Transverse colon (tissue), 4 donors: ENCODE results near the gene PC. TPM values are rescaled to one million over a fixed set of nuclear protein-coding genes. Genes with fewer than 3 reads are reported as not detected.

Experiments
- DNase-seq: peaks from one replicate; pipeline ENCODE4 v3.0.0-alpha.2; 2019
- H3K27ac ChIP-seq, 4 donors: fragments of 200-600 bp; sonication (generic); 2 replicates each; pipeline ENCODE4 v1.5.1; 2016 to 2018; ENCODE audit warnings: inconsistent platforms in 4 of 4
- H3K27me3 ChIP-seq: fragments of 200-600 bp; sonication (generic); 2 replicates; pipeline ENCODE4 v1.5.1; 2017; ENCODE audit warnings: inconsistent platforms
- H3K36me3 ChIP-seq, 4 donors: fragments of 200-600 bp; sonication (generic); 2 replicates each; pipeline ENCODE4 v1.5.1; 2017 to 2019; ENCODE audit warnings: inconsistent platforms in 4 of 4
- H3K4me1 ChIP-seq, 4 donors: fragments of 200-600 bp; sonication (generic); 2 replicates each; pipeline ENCODE4 v1.5.1; 2017 to 2020; ENCODE audit warnings: inconsistent platforms in 4 of 4
- H3K4me3 ChIP-seq, 4 donors: fragments of 200-600 bp; sonication (generic); 1 replicate in 1 of 4; 2 replicates in 3 of 4; pipeline versions ENCODE4 v1.5.1 to v1.6.1; 2017 to 2019; ENCODE audit warnings: inconsistent platforms in 4 of 4
- H3K9me3 ChIP-seq, 2 donors: fragments of 200-600 bp; sonication (generic); 2 replicates each; pipeline ENCODE4 v1.5.1; 2017 to 2019; ENCODE audit warnings: inconsistent platforms in 2 of 2
- EP300 ChIP-seq: sonication (generic); formaldehyde crosslinking; IDR thresholded peaks from one replicate; pipeline ENCODE4 v1.6.1; 2017; ENCODE audit warnings: antibody characterized with exemption, low read depth
- POLR2A ChIP-seq: fragments of 450-650 bp; IDR thresholded peaks from one replicate; pipeline ENCODE4 v1.6.1; 2016; ENCODE audit warnings: antibody characterized with exemption, mild to moderate bottlenecking, moderate library complexity
- POLR2AphosphoS5 ChIP-seq, 3 donors: sonication (generic); formaldehyde crosslinking; IDR thresholded peaks; one replicate each; pipeline ENCODE4 v1.6.1; 2016; ENCODE audit warnings: antibody characterized with exemption in 3 of 3
- WGBS, 2 donors: methylation state at CpG; one replicate each; pipeline ENCODE4 v1.1.5; 2018; ENCODE audit warnings: low coverage in 1 of 2; 5-methylcytosine and 5-hydroxymethylcytosine counted together
- in situ Hi-C, 4 donors: fragments of 200-750 bp; cut with MboI; loops; one replicate each; pipeline versions ENCODE4 v1.15.0 to v1.15.1; 2017; ENCODE audit warnings: low sequenced_read_pairs in 3 of 4, low pct_ligation_motif_present in 1 of 4, low pct_unique_long_range_greater_than_20kb in 1 of 4
- intact Hi-C: fragments of 100-400 bp; cut with DNase I; formaldehyde crosslinking; loops from one replicate; pipeline ENCODE4 v1.15.1; 2023; ENCODE audit warnings: low total_unique reads
- total RNA-seq, 4 donors: library from RNA; depleted of rRNA; stranded (reverse); fragments of >200 nt; gene quantifications; one replicate each; pipeline ENCODE4 v1.1.0, GENCODE V29; 2016
- TF ChIP-seq, protein P1 (sequence below), 5 experiments: fragments of 200-600 bp in 3 of 5; fragments of 450-650 bp in 2 of 5; sonication (generic) in 3 of 5; IDR thresholded peaks; 1 replicate in 2 of 5; 2 replicates in 3 of 5; pipeline ENCODE4 v1.5.1; 2016 to 2017; ENCODE audit warnings: antibody characterized with exemption in 5 of 5, inconsistent platforms in 3 of 5, mild to moderate bottlenecking in 2 of 5, moderate library complexity in 1 of 5

PC gene
- total RNA-seq, 4 donors from 2014 or later: 14.9 to 246 (median 38.1) TPM

DNA sequence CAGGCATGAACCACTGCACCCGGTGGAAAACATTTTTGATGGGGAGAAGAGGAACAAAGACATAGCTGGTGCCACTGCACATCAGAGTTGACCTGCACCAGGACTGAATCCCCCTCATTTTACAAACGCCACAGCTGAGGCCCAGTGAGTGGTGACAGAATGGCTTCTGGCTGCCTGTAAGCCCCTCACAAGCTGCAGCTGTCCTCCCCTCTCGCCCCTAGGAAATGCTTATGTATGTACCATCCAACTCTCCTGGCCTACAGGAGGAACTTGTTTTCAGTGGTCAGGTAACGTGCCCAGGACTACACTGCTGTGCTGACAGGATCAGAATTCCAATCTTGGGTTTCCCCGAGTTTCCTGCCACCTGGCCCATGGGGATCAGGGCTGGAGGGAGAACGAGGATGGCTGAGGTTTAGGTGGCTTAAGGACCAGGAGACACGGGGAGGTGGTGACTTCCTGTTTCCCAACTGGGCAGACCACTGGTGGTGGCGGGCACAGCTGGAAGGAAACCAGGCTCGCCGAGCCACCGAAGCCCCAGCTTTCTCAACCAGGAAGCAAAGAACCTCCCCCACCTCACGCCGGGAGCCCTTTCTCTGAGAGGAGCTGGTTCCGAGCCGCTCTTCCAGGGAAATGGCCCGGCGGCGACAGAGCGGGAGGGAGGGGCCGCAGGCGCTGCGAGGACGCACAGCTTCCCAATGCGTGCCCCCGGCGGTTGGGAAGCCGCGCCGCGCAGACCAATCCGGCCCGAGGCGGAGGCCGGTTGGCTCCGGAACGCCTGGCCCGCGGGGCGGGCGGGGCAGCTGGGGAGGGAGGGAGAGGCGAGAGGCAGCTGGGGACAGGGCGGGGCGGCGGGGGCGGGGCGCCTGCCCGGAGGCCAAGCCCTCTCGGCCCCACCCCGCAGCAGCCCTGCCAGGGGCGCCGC is 102.3 kb downstream of the PC start:
- Histone ChIP-seq H3K4me1 (peaks cover 6 to 17% (median 12%) of the 10 kb centered on the region in 4 donors), H3K27me3 (no peaks in the 10 kb centered on the region), H3K27ac (peak overlapping the region; percentile 89 to 93 (median 91)), H3K36me3 (no peaks in the 10 kb centered on the region), H3K9me3 (no peaks in the 10 kb centered on the region), H3K4me3 (peak overlapping the region; percentile 55 to 72 (median 57))
- TF ChIP-seq POLR2AphosphoS5 (IDR thresholded peaks at IDR 0.05) (peak; percentile 63 to 93 (median 88)), POLR2A (peak; percentile 89), EP300 (no peak)
- TF ChIP-seq, protein P1, sequence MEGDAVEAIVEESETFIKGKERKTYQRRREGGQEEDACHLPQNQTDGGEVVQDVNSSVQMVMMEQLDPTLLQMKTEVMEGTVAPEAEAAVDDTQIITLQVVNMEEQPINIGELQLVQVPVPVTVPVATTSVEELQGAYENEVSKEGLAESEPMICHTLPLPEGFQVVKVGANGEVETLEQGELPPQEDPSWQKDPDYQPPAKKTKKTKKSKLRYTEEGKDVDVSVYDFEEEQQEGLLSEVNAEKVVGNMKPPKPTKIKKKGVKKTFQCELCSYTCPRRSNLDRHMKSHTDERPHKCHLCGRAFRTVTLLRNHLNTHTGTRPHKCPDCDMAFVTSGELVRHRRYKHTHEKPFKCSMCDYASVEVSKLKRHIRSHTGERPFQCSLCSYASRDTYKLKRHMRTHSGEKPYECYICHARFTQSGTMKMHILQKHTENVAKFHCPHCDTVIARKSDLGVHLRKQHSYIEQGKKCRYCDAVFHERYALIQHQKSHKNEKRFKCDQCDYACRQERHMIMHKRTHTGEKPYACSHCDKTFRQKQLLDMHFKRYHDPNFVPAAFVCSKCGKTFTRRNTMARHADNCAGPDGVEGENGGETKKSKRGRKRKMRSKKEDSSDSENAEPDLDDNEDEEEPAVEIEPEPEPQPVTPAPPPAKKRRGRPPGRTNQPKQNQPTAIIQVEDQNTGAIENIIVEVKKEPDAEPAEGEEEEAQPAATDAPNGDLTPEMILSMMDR (IDR thresholded peaks at IDR 0.05): peak in 1 of 5 experiments; percentile 19
- intact Hi-C loops: no loop called here
- in situ Hi-C loops: no loop called here
- 7% methylated on average over 33 of the region's 51 CpGs; no CpG with 5 or more reads in 1 of the 2 donors for WGBS, 2 donors
- DNase-seq: peak; percentile 96

DNA sequence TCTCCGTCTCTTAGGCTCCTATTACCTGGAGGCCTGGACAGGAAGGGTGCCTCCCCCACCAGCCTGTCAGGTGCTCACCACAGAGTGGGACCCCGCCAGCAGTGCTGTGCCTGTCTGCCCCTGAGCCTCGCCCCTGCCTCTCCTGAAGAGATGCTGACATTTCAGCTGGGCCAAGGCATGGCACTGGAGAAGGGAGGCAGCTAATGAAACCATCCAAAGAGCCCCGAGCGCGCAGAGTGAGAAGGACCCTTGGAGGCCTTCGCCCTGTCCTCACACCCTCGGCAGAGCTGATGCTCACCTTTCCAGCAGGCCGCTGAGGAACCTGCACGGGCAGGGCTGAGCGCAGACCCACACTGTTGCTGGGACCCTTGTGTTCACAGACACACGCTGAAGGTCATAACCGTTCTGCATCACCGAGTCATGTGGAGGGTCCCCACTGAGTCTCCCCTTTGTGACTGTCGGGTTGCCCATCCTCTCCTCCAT is 103.4 kb downstream of the PC start:
- intact Hi-C loops: no loop called here
- no peak for DNase-seq
- H3K36me3 ChIP-seq: no peaks in the 10 kb centered on the region
- WGBS, 2 donors: 96% methylated on average over 12 of the region's 15 CpGs; no CpG with 5 or more reads in 1 of the 2 donors
- no peak overlapping the region for H3K4me3 ChIP-seq
- H3K27ac ChIP-seq: no peak overlapping the region
- in situ Hi-C loops: no loop called here
- H3K4me1 ChIP-seq: peaks cover 6 to 17% (median 12%) of the 10 kb centered on the region in 4 donors
- H3K9me3 ChIP-seq: no peaks in the 10 kb centered on the region
- no peaks in the 10 kb centered on the region for H3K27me3 ChIP-seq
- TF ChIP-seq POLR2A (no peak), POLR2AphosphoS5 (IDR thresholded peaks at IDR 0.05) (no peak), EP300 (no peak)
- TF ChIP-seq, protein P1 (IDR thresholded peaks at IDR 0.05): no peak

DNA sequence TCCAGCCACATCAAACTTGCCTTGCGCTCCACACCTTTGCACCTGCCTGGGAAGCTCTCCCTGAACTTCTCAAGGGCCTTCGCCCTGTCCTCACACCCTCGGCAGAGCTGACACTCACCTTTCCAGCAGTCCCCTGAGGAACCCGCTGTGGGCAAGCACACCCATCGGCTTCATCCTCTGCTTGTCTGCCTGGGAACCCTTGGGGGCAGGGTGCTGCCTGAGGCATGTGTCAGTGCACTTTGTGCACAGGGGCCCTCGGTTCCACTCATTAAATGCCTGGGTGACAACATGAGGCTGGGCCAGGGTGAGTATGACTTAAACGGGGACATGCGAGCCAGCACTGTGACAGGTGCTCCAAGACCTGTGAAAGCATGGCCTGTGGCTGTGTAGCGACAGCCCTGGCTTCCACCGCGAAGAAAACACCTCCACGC is 103.9 kb downstream of the PC start:
- in situ Hi-C loops: no loop called here
- H3K9me3 ChIP-seq: no peaks in the 10 kb centered on the region
- no peak overlapping the region for H3K4me3 ChIP-seq
- H3K27me3 ChIP-seq: no peaks in the 10 kb centered on the region
- peaks cover 6 to 14% (median 10%) of the 10 kb centered on the region in 4 donors for H3K4me1 ChIP-seq
- DNase-seq: no peak
- intact Hi-C loops: no loop called here
- H3K27ac ChIP-seq: no peak overlapping the region
- TF ChIP-seq, protein P1 (IDR thresholded peaks at IDR 0.05): no peak
- TF ChIP-seq POLR2AphosphoS5 (IDR thresholded peaks at IDR 0.05) (no peak), POLR2A (no peak), EP300 (no peak)
- no peaks in the 10 kb centered on the region for H3K36me3 ChIP-seq
- 87% methylated on average over 12 of the region's 12 CpGs; no CpG with 5 or more reads in 1 of the 2 donors for whole genome bisulfite sequencing, 2 donors
